A549 (cell line): ENCODE data around the gene GHDC. TPM values are rescaled to one million over a fixed set of nuclear protein-coding genes. Genes with fewer than 3 reads are reported as not detected.

Source experiments
- ATAC-seq, 2 experiments: fragments of 200-7000 bp in 1 of 2; fragments of >200 bp in 1 of 2; cut with Nextera tagmentation in 1 of 2; cut with Tn5 transposase in 1 of 2; 3 replicates each; pipeline versions ENCODE4 v1.8.0 to v1.9.1; 2018 to 2020; ENCODE audit warnings: mild to moderate bottlenecking in 1 of 2, moderate library complexity in 1 of 2
- CTCF ChIA-PET: fragments of 300-600 bp; sonication (Branson Sonifier 250); formaldehyde crosslinking; extraction: SDS; loops from one replicate; lab custom pipeline; 2021; ENCODE audit warnings: antibody characterized with exemption, inconsistent platforms; lab: Yijun Ruan, JAX
- POLR2A ChIA-PET: fragments of 350-600 bp; formaldehyde crosslinking; extraction: SDS; loops from one replicate; lab custom pipeline; 2021; ENCODE audit warnings: antibody characterized with exemption, inconsistent platforms; lab: Yijun Ruan, JAX
- DNase-seq, 2 experiments: peaks; one replicate each; pipeline versions ENCODE4 v3.0.0 to v3.0.0-alpha.2; 2011 to 2016; ENCODE audit warnings: low read depth in 1 of 2, low spot score in 1 of 2
- FAIRE-seq: peaks from 2 replicates; lab custom pipeline; 2011; peaks lifted over from hg19 to GRCh38; lab: Jason Lieb, UNC
- H3K27ac ChIP-seq, 2 experiments: fragments of >200 bp; sonication (Bioruptor Twin); formaldehyde crosslinking; 3 replicates each; pipeline ENCODE4 v1.5.1; 2016 to 2017
- H3K4me1 ChIP-seq: fragments of >200 bp; sonication (Bioruptor Twin); formaldehyde crosslinking; 3 replicates; pipeline ENCODE4 v1.6.1; 2016
- H3K4me2 ChIP-seq: fragments of >200 bp; sonication (Bioruptor Twin); formaldehyde crosslinking; 3 replicates; pipeline ENCODE4 v1.6.1; 2016
- H3K4me3 ChIP-seq: fragments of >200 bp; sonication (Bioruptor Twin); formaldehyde crosslinking; 3 replicates; pipeline ENCODE4 v1.5.1; 2016
- H3K9me3 ChIP-seq: fragments of >200 bp; sonication (Bioruptor Twin); formaldehyde crosslinking; 3 replicates; pipeline ENCODE4 v1.6.1; 2016
- BHLHE40 ChIP-seq: IDR thresholded peaks from 2 replicates; pipeline ENCODE4 v1.6.1; 2012; ENCODE audit warnings: low read depth, low read length, inconsistent platforms
- CBX2 ChIP-seq: fragments of 200-600 bp; sonication (generic); IDR thresholded peaks from 2 replicates; pipeline ENCODE4 v1.6.1; 2016; ENCODE audit warnings: low read depth, mild to moderate bottlenecking, borderline replicate concordance
- CEBPB ChIP-seq, 2 experiments: fragments of >200 bp in 1 of 2; sonication (Bioruptor Twin) in 1 of 2; formaldehyde crosslinking in 1 of 2; IDR thresholded peaks; 2 replicates each; pipeline ENCODE4 v1.6.1; 2012 to 2016
- EHMT2 ChIP-seq: fragments of 200-600 bp; sonication (generic); IDR thresholded peaks from 2 replicates; pipeline ENCODE4 v1.6.1; 2016; ENCODE audit warnings: antibody characterized with exemption, low read depth, mild to moderate bottlenecking, moderate library complexity
- ESRRA ChIP-seq: fragments of 150-350 bp; IDR thresholded peaks from 2 replicates; pipeline ENCODE4 v1.6.1; 2014; ENCODE audit warnings: mild to moderate bottlenecking, low read length, borderline replicate concordance
- FOSB ChIP-seq: fragments of 250-450 bp; sonication (Bioruptor Pico); IDR thresholded peaks from 2 replicates; pipeline ENCODE4 v1.5.0; 2020; ENCODE audit warnings: mild to moderate bottlenecking, moderate library complexity
- FOXS1 ChIP-seq: fragments of 250-450 bp; sonication (Bioruptor Pico); IDR thresholded peaks from 2 replicates; pipeline ENCODE4 v1.5.0; 2020; ENCODE audit warnings: mild to moderate bottlenecking, moderate library complexity
- HEYL ChIP-seq: fragments of 250-450 bp; sonication (Bioruptor Pico); IDR thresholded peaks from 2 replicates; pipeline ENCODE4 v1.8.0; 2021; ENCODE audit warnings: mild to moderate bottlenecking, moderate library complexity
- HOXA7 ChIP-seq: fragments of 250-450 bp; sonication (Bioruptor Pico); IDR thresholded peaks from 2 replicates; pipeline ENCODE4 v1.5.0; 2020; ENCODE audit warnings: mild to moderate bottlenecking, moderate library complexity
- HOXB13 ChIP-seq: fragments of 250-450 bp; sonication (Bioruptor Pico); IDR thresholded peaks from 2 replicates; pipeline ENCODE4 v1.5.0; 2020; ENCODE audit warnings: low read depth, mild to moderate bottlenecking, moderate library complexity
- HOXB5 ChIP-seq: fragments of 250-450 bp; sonication (Bioruptor Pico); IDR thresholded peaks from 2 replicates; pipeline ENCODE4 v1.5.0; 2020; ENCODE audit warnings: mild to moderate bottlenecking, moderate library complexity
- JUN ChIP-seq, 2 experiments: fragments of >200 bp; sonication (Bioruptor Twin); formaldehyde crosslinking; IDR thresholded peaks; 2 replicates in 1 of 2; 3 replicates in 1 of 2; pipeline ENCODE4 v1.6.1; 2016 to 2017
- KDM1A ChIP-seq: fragments of 200-600 bp; sonication (generic); IDR thresholded peaks from 2 replicates; pipeline ENCODE4 v1.6.1; 2016; ENCODE audit warnings: low read depth, mild to moderate bottlenecking
- MAZ ChIP-seq: fragments of 150-350 bp; IDR thresholded peaks from 2 replicates; pipeline ENCODE4 v1.6.1; 2014; ENCODE audit warnings: antibody characterized with exemption, low read depth, low read length, borderline replicate concordance
- NFE2L2 ChIP-seq: fragments of 150-350 bp; conservative IDR thresholded peaks from 2 replicates; pipeline ENCODE4 v1.6.1; 2014; ENCODE audit warnings: low read length
- RARB ChIP-seq: fragments of 250-450 bp; sonication (Bioruptor Pico); IDR thresholded peaks from 2 replicates; pipeline ENCODE4 v1.8.0; 2021; ENCODE audit warnings: mild to moderate bottlenecking, moderate library complexity
- RCOR1 ChIP-seq: fragments of 150-350 bp; IDR thresholded peaks from 2 replicates; pipeline ENCODE4 v1.6.1; 2014; ENCODE audit warnings: antibody characterized with exemption, low read length, low read depth
- RNF2 ChIP-seq: fragments of 200-600 bp; sonication (generic); IDR thresholded peaks from 2 replicates; pipeline ENCODE4 v1.6.1; 2016; ENCODE audit warnings: low read depth, mild to moderate bottlenecking, antibody characterized with exemption, moderate library complexity, borderline replicate concordance
- TP53 ChIP-seq: fragments of 250-450 bp; sonication (Bioruptor Pico); IDR thresholded peaks from 2 replicates; pipeline ENCODE4 v1.5.0; 2021; ENCODE audit warnings: mild to moderate bottlenecking, moderate library complexity
- ZC3H11A ChIP-seq: fragments of 450-650 bp; IDR thresholded peaks from 2 replicates; pipeline ENCODE4 v1.6.1; 2014; ENCODE audit warnings: antibody characterized with exemption, mild to moderate bottlenecking
- ZNF302 ChIP-seq: fragments of 250-450 bp; sonication (Bioruptor Pico); IDR thresholded peaks from 2 replicates; pipeline ENCODE4 v1.9.0; 2021; ENCODE audit warnings: inconsistent platforms, mild to moderate bottlenecking, moderate library complexity
- WGBS: methylation state at CpG from one replicate; pipeline ENCODE4 v1.1.6; 2017; ENCODE audit errors: missing lambda C conversion rate; 5-methylcytosine and 5-hydroxymethylcytosine counted together
- polyA plus RNA-seq, 4 experiments: library from polyadenylated mRNA; depleted of rRNA in 3 of 4; stranded (reverse); fragments of >200 nt; fragmentation: RNase III in 1 of 4; extraction: RNeasy Plus Mini Kit Qiagen cat#74134 plus additional on column Dnase treatment in 1 of 4; gene quantifications; 2 replicates in 3 of 4; 3 replicates in 1 of 4; pipeline ENCODE4 v1.2.3, GENCODE V29; 2011 to 2017
- TF ChIP-seq, protein P1 (sequence below): IDR thresholded peaks from 2 replicates; pipeline ENCODE4 v1.6.1; 2012
- TF ChIP-seq, protein P2 (sequence below): fragments of 450-650 bp; IDR thresholded peaks from 2 replicates; pipeline ENCODE4 v1.6.1; 2014; ENCODE audit warnings: antibody characterized with exemption
- TF ChIP-seq, protein P3 (sequence below): fragments of >200 bp; sonication (Bioruptor Twin); formaldehyde crosslinking; IDR thresholded peaks from 3 replicates; pipeline ENCODE4 v1.6.1; 2016

Gene GHDC
- polyA plus RNA-seq, 2 of the 4 experiments (the other 2 are of a cell fraction), result 12.3 to 23.4 TPM

DNA sequence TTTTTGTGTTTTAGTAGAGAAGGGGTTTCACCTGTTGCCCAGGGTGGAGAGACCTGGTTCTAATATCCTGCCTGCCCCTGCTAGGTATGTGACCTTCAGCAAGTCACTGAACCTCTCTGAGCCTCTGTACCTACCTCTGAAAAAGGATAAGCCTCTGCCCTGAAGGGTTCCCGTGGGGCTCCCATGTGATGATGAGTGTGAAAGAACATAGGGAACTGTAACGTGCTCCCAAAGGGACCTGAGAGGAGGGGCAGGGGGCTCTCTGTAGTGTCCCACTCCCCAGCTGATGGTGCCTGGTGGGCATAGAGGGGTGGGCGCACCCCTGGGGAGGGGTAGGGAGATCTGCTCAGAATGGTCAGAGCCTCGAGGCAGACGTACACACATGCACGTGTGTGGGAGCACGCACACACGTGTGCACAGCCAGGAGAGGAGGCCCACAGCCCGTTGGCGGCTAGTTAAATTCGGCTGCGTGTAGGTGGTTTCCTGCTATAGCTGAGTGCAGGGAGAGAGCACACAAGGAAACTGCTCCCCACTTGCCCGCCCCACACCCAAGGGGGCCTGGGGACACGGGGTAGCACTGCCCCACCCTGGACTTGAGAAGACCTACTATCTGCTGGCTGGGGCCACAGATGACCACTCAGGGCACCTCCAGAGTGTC lies 20.0 kb downstream of the GHDC start:
- TF ChIP-seq ZNF302 (CRISPR knock-in tag), result no peak
- TF ChIP-seq RARB, result no peak
- TF ChIP-seq, protein P1, sequence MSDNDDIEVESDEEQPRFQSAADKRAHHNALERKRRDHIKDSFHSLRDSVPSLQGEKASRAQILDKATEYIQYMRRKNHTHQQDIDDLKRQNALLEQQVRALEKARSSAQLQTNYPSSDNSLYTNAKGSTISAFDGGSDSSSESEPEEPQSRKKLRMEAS, result no peak
- TF ChIP-seq KDM1A, result no peak
- no peak for TF ChIP-seq JUN (IDR thresholded peaks at IDR 0.05)
- TF ChIP-seq CBX2, result no peak
- TF ChIP-seq ZC3H11A, result no peak
- no peak for TF ChIP-seq TP53 (CRISPR knock-in tag)
- no peak for TF ChIP-seq ESRRA
- no peak for TF ChIP-seq FOSB (CRISPR knock-in tag)
- TF ChIP-seq, protein P2, sequence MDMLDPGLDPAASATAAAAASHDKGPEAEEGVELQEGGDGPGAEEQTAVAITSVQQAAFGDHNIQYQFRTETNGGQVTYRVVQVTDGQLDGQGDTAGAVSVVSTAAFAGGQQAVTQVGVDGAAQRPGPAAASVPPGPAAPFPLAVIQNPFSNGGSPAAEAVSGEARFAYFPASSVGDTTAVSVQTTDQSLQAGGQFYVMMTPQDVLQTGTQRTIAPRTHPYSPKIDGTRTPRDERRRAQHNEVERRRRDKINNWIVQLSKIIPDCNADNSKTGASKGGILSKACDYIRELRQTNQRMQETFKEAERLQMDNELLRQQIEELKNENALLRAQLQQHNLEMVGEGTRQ, result no peak
- no peak for TF ChIP-seq RNF2
- TF ChIP-seq, protein P3, sequence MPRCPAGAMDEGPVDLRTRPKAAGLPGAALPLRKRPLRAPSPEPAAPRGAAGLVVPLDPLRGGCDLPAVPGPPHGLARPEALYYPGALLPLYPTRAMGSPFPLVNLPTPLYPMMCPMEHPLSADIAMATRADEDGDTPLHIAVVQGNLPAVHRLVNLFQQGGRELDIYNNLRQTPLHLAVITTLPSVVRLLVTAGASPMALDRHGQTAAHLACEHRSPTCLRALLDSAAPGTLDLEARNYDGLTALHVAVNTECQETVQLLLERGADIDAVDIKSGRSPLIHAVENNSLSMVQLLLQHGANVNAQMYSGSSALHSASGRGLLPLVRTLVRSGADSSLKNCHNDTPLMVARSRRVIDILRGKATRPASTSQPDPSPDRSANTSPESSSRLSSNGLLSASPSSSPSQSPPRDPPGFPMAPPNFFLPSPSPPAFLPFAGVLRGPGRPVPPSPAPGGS, result no peak
- TF ChIP-seq EHMT2, result no peak
- no peak for TF ChIP-seq HEYL (CRISPR knock-in tag)
- Histone ChIP-seq H3K4me2 (no peak overlapping the region), H3K4me3 (no peak overlapping the region), H3K27ac (no peak overlapping the region), H3K9me3 (no peaks in the 10 kb centered on the region), H3K4me1 (no peaks in the 10 kb centered on the region)
- ATAC-seq (no peak), DNase-seq (no peak), FAIRE-seq (no peak)
- CTCF ChIA-PET, result interaction anchor here (0.6 to 1.9 kb wide), 9 partner anchors 9 to 467 kb away, joined by 3 to 8 read pairs (median 3); no protein-coding TSS in a partner anchor
- 64% methylated on average over 13 of the region's 14 CpGs for WGBS
- POLR2A ChIA-PET, result no interaction called here

DNA sequence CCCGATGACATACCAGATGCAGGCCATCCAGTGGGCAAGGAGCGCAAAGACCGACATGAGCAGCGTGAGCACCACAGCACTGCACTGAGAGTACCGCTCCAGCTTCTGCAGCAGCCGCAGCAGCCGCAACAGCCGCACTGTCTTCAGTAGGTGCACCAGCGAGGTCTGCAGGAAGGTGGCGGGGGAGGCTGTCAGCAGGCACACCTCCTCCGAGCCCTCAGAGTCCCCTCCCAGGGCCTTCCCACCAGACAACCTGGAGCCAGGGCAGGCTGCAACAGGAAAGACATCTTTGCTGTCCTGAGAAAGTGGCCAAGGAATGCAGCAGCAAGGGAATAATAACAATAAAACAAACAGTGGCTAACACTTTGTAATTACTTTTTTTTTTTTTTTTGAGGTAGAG lies 22.5 kb downstream of the GHDC start:
- H3K4me1 ChIP-seq, result no peaks in the 10 kb centered on the region
- POLR2A ChIA-PET, result interaction anchor here (0.6 kb wide), 1 partner anchor 24 kb away, joined by 5 read pairs; no protein-coding TSS in a partner anchor
- ATAC-seq, result peak; percentile 20 to 42; a peak in 3 of 6 replicates
- WGBS, result 86% methylated on average over 11 of the region's 11 CpGs
- no peak overlapping the region for H3K27ac ChIP-seq
- H3K9me3 ChIP-seq, result no peaks in the 10 kb centered on the region
- no peak for TF ChIP-seq CEBPB (IDR thresholded peaks at IDR 0.05)
- no peak for TF ChIP-seq ZC3H11A
- TF ChIP-seq, protein P1, result no peak
- no peak for TF ChIP-seq FOXS1 (CRISPR knock-in tag)
- TF ChIP-seq BHLHE40, result no peak
- TF ChIP-seq HOXB13 (CRISPR knock-in tag), result no peak
- no peak for TF ChIP-seq CBX2
- TF ChIP-seq NFE2L2, result no peak
- TF ChIP-seq HOXB5, result no peak
- TF ChIP-seq MAZ, result no peak
- TF ChIP-seq HOXA7 (CRISPR knock-in tag), result no peak
- no peak for TF ChIP-seq RCOR1
- TF ChIP-seq, all 56 proteins: peak for 0
- Histone ChIP-seq H3K4me3 (no peak overlapping the region), H3K4me2 (no peak overlapping the region)
- DNase-seq, result no peak
- CTCF ChIA-PET, result interaction anchor here (0.7 to 1.6 kb wide), 6 partner anchors 8 to 159 kb away, joined by 3 to 5 read pairs (median 3); partner anchors contain the start of gene KCNH4
- no peak for FAIRE-seq
